ENCODE results near the gene AFAP1L2. TPM values are rescaled to one million over a fixed set of nuclear protein-coding genes. Genes with fewer than 3 reads are reported as not detected.

Gene AFAP1L2
- total RNA-seq, 1 experiment from 2014 or later, result not detected

DNA sequence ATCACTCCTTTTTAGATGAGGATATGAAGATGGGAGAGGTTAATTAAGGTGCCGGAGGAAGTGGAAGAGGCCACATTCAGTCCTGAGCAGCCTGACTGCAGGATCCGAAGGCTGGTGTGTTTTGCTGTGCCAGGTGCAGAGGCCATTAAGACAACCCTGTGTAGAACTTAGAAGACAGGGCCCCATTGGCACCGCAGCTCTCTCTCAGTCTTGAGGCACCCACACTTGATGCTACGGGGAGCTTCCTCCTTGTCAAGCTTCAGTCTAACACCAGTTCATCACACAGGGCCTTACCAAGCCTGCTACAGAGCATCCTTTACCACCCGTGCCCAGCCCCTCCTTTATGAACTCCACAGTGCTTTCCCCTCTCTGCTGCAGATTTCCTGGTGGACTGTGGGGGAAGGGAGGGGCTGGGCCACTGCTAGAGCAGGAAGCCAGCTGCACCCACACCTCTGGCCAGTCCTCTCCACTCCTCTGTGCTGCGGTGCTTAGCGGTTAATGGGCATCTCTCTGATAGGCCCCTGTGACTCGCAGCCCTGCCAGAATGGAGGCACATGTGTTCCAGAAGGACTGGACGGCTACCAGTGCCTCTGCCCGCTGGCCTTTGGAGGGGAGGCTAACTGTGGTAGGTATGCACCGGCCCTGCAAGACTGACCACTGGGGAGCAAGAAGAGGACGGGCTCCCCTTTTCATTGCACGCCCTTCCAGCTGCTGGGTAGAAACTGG is 119.8 kb downstream of the AFAP1L2 start:
- H3K36me3 ChIP-seq (ENCODE audit: insufficient read depth, low read length, poor library complexity, severe bottlenecking), result no peaks in the 10 kb centered on the region
- H3K27ac ChIP-seq (ENCODE audit: low read depth, low read length, poor library complexity, severe bottlenecking), result no peak overlapping the region
- H3K4me3 ChIP-seq (ENCODE audit: low read depth, low read length, poor library complexity, severe bottlenecking), result no peak overlapping the region
- intact Hi-C loops (cut with micrococcal nuclease; ENCODE audit: unreplicated experiment), result no loop called here
- no peaks in the 10 kb centered on the region for H3K4me1 ChIP-seq (ENCODE audit: insufficient read depth, low read length, poor library complexity, severe bottlenecking)
- BruUV-seq (replicated peaks), result no TSS peak
- DNase-seq (ENCODE audit: low spot score), result no peak
- H3K9me3 ChIP-seq (ENCODE audit: low read depth, low read length, poor library complexity, severe bottlenecking), result no peaks in the 10 kb centered on the region
- POLR2A ChIA-PET (ENCODE audit: low non-redundant PET), result no interaction called here
- no peak for TF ChIP-seq EZH2 (IDR thresholded peaks at IDR 0.05; ENCODE audit: borderline replicate concordance, low read depth, low read length, poor library complexity, severe bottlenecking)
- TF ChIP-seq, protein P1, sequence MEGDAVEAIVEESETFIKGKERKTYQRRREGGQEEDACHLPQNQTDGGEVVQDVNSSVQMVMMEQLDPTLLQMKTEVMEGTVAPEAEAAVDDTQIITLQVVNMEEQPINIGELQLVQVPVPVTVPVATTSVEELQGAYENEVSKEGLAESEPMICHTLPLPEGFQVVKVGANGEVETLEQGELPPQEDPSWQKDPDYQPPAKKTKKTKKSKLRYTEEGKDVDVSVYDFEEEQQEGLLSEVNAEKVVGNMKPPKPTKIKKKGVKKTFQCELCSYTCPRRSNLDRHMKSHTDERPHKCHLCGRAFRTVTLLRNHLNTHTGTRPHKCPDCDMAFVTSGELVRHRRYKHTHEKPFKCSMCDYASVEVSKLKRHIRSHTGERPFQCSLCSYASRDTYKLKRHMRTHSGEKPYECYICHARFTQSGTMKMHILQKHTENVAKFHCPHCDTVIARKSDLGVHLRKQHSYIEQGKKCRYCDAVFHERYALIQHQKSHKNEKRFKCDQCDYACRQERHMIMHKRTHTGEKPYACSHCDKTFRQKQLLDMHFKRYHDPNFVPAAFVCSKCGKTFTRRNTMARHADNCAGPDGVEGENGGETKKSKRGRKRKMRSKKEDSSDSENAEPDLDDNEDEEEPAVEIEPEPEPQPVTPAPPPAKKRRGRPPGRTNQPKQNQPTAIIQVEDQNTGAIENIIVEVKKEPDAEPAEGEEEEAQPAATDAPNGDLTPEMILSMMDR (conservative IDR thresholded peaks at IDR 0.05; ENCODE audit: low read depth, low read length), result no peak
- H3K27me3 ChIP-seq (replicated peaks; ENCODE audit: insufficient read depth, low read depth, low read length, poor library complexity), result no peaks in the 10 kb centered on the region
- CTCF ChIA-PET, result no interaction called here

DNA sequence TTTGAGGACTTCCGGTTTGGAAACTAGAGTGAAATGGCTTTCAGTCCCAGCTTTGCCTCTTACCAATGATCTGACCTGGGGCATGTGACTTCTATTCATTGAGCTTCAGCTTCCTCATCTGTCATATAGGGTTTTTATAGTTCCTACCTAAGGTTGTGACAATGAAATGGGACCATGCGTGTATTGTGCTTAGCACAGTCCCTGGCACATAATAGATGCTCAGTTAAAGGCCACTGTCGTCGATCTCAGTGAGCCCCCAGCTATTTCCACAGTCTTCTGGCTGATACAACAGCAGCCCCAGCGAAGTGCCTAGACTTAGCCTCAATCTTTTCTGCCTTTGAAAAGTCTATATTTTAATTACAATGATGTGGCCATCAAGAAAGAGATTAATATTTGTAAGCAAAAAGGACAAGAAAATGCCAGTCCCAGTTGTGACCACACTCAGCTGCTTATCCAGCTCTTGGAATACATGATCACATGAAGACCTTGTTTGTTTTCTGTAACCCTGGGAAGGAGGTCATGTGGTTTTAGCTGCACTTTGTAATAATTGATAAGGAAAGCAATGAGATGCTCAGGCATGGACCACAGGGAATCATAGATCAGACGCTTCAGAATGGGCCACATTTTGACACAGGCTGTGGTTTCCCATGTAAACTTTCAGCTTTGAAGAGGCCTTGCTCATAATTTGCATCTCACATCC is 120.6 kb downstream of the AFAP1L2 start:
- CTCF ChIA-PET, result no interaction called here
- intact Hi-C loops (cut with micrococcal nuclease; ENCODE audit: unreplicated experiment), result no loop called here
- TF ChIP-seq, protein P1 (conservative IDR thresholded peaks at IDR 0.05; ENCODE audit: low read depth, low read length), result no peak
- no peak for TF ChIP-seq EZH2 (IDR thresholded peaks at IDR 0.05; ENCODE audit: borderline replicate concordance, low read depth, low read length, poor library complexity, severe bottlenecking)
- H3K4me3 ChIP-seq (ENCODE audit: low read depth, low read length, poor library complexity, severe bottlenecking), result no peak overlapping the region
- no peak for DNase-seq (ENCODE audit: low spot score)
- no peaks in the 10 kb centered on the region for H3K9me3 ChIP-seq (ENCODE audit: low read depth, low read length, poor library complexity, severe bottlenecking)
- POLR2A ChIA-PET (ENCODE audit: low non-redundant PET), result no interaction called here
- no peaks in the 10 kb centered on the region for H3K36me3 ChIP-seq (ENCODE audit: insufficient read depth, low read length, poor library complexity, severe bottlenecking)
- no peaks in the 10 kb centered on the region for H3K27me3 ChIP-seq (replicated peaks; ENCODE audit: insufficient read depth, low read depth, low read length, poor library complexity)
- H3K4me1 ChIP-seq (ENCODE audit: insufficient read depth, low read length, poor library complexity, severe bottlenecking), result no peaks in the 10 kb centered on the region
- no peak overlapping the region for H3K27ac ChIP-seq (ENCODE audit: low read depth, low read length, poor library complexity, severe bottlenecking)
- no TSS peak for BruUV-seq (replicated peaks)

DNA sequence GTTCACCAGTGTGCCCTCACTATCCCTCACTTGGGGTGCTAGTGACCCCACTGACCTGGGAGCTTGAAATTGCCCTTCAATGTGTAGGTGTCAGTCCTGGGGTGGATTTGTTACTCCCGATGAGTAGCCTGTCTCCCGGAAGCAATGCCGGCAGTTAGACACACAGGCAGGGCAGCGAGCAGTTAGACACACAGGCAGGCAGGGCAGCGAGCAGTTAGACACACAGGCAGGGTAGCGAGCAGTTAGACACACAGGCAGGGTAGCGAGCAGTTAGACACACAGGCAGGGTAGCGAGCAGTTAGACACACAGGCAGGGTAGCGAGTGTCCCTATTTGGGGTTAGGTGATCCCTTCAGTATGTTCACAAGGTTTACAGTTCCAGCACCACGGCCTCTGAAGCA is 121.2 kb downstream of the AFAP1L2 start:
- Histone ChIP-seq H3K36me3 (ENCODE audit: insufficient read depth, low read length, poor library complexity, severe bottlenecking) (no peaks in the 10 kb centered on the region), H3K4me3 (ENCODE audit: low read depth, low read length, poor library complexity, severe bottlenecking) (no peak overlapping the region), H3K9me3 (ENCODE audit: low read depth, low read length, poor library complexity, severe bottlenecking) (no peaks in the 10 kb centered on the region), H3K4me1 (ENCODE audit: insufficient read depth, low read length, poor library complexity, severe bottlenecking) (no peaks in the 10 kb centered on the region), H3K27ac (ENCODE audit: low read depth, low read length, poor library complexity, severe bottlenecking) (no peak overlapping the region), H3K27me3 (replicated peaks; ENCODE audit: insufficient read depth, low read depth, low read length, poor library complexity) (no peaks in the 10 kb centered on the region)
- intact Hi-C loops (cut with micrococcal nuclease; ENCODE audit: unreplicated experiment), result no loop called here
- no peak for DNase-seq (ENCODE audit: low spot score)
- TF ChIP-seq, protein P1 (conservative IDR thresholded peaks at IDR 0.05; ENCODE audit: low read depth, low read length), result no peak
- no peak for TF ChIP-seq EZH2 (IDR thresholded peaks at IDR 0.05; ENCODE audit: borderline replicate concordance, low read depth, low read length, poor library complexity, severe bottlenecking)
- ChIA-PET CTCF (no interaction called here), POLR2A (ENCODE audit: low non-redundant PET) (no interaction called here)
- no TSS peak for BruUV-seq (replicated peaks)

All from A673 (cell line).